HepG2 (cell line): ENCODE measurements around the gene ATP11A. TPM values are rescaled to one million over a fixed set of nuclear protein-coding genes. Genes with fewer than 3 reads are reported as not detected.
A peak's percentile ranks its signal among the peaks of the same experiment; 100 is the strongest.

ENCODE experiments used
- ATAC-seq: fragments of 200-7000 bp; cut with Tn5 transposase; 3 replicates; pipeline ENCODE4 v1.9.1; 2020; ENCODE audit warnings: mild to moderate bottlenecking, moderate library complexity
- BruUV-seq: library from RNA; stranded (reverse); fragments of 400-500 nt; replicated peaks from 2 replicates; lab custom pipeline; 2021; lab: Mats Ljungman, UMichigan
- CTCF ChIA-PET: fragments of 300-600 bp; formaldehyde crosslinking; extraction: SDS; loops from one replicate; lab custom pipeline; 2021; ENCODE audit warnings: low total read pairs, inconsistent platforms, low intra/inter-chr PET ratio; lab: Yijun Ruan, JAX
- POLR2A ChIA-PET: fragments of 350-600 bp; sonication (Branson Sonifier 250); formaldehyde crosslinking; loops from one replicate; lab custom pipeline; 2020; ENCODE audit warnings: antibody characterized with exemption, inconsistent platforms; lab: Yijun Ruan, JAX
- DNase-seq: peaks from one replicate; pipeline ENCODE4 v3.0.0-alpha.2; 2015; ENCODE audit warnings: low spot score
- FAIRE-seq: peaks from 3 replicates; lab custom pipeline; 2011; peaks lifted over from hg19 to GRCh38; lab: Jason Lieb, UNC
- H2AFZ ChIP-seq: one replicate; pipeline ENCODE4 v1.6.1; 2011; ENCODE audit warnings: low read length, inconsistent platforms
- H3K27ac ChIP-seq: fragments of 300-600 bp; 3 replicates; pipeline ENCODE4 v1.8.0; 2011; ENCODE audit warnings: mixed run types, mild to moderate bottlenecking, mixed read lengths, low read length, inconsistent platforms; ENCODE audit not compliant: insufficient read depth; ENCODE audit errors: extremely low read length
- H3K27me3 ChIP-seq, 2 experiments: fragments of 200-600 bp in 1 of 2; 2 replicates in 1 of 2; 3 replicates in 1 of 2; pipeline versions ENCODE4 v1.6.0 to v1.8.0; 2011; ENCODE audit warnings: low read length in 2 of 2, mild to moderate bottlenecking in 2 of 2, moderate library complexity in 2 of 2, inconsistent platforms in 1 of 2; ENCODE audit not compliant: insufficient read depth in 2 of 2, control insufficient read depth in 1 of 2
- H3K36me3 ChIP-seq, 2 experiments: fragments of 200-600 bp in 1 of 2; replicated peaks in 1 of 2; 2 replicates in 1 of 2; 3 replicates in 1 of 2; pipeline versions ENCODE4 v1.5.1 to v1.8.0; 2011; ENCODE audit warnings: low read length in 2 of 2, inconsistent platforms in 1 of 2; ENCODE audit not compliant: insufficient read depth in 2 of 2, control insufficient read depth in 1 of 2
- H3K4me1 ChIP-seq: 2 replicates; pipeline ENCODE4 v1.5.1; 2012; ENCODE audit warnings: low read length, inconsistent platforms; ENCODE audit not compliant: insufficient read depth
- H3K4me2 ChIP-seq: 2 replicates; pipeline ENCODE4 v1.6.0; 2011; ENCODE audit warnings: low read depth, low read length, inconsistent platforms
- H3K4me3 ChIP-seq, 3 experiments: fragments of 200-600 bp in 1 of 3; sonication (generic), shearing (Covaris generic) in 1 of 3; replicated peaks in 1 of 3; 2 replicates each; pipeline ENCODE4 v1.5.1; 2011 to 2016; ENCODE audit warnings: low read length in 3 of 3, inconsistent platforms in 2 of 3, low read depth in 2 of 3, mild to moderate bottlenecking in 2 of 3, control low read depth in 1 of 3, mixed read lengths in 1 of 3; ENCODE audit not compliant: insufficient read depth in 1 of 3
- H3K79me2 ChIP-seq: one replicate; pipeline ENCODE4 v1.6.1; 2011; ENCODE audit warnings: low read length, inconsistent platforms; ENCODE audit not compliant: insufficient read depth
- H3K9ac ChIP-seq: 2 replicates; pipeline ENCODE4 v1.6.0; 2011; ENCODE audit warnings: mild to moderate bottlenecking, low read depth, low read length, inconsistent platforms; ENCODE audit not compliant: insufficient read depth
- H3K9me3 ChIP-seq: 2 replicates; pipeline ENCODE4 v1.5.1; 2012; ENCODE audit warnings: mild to moderate bottlenecking, low read length
- H4K20me1 ChIP-seq: 2 replicates; pipeline ENCODE4 v1.6.0; 2011; ENCODE audit warnings: inconsistent platforms, mild to moderate bottlenecking, low read length, moderate library complexity; ENCODE audit not compliant: insufficient read depth
- CBX2 ChIP-seq, 2 experiments: fragments of 200-600 bp in 1 of 2; sonication (generic); formaldehyde crosslinking in 1 of 2; IDR thresholded peaks; 2 replicates each; pipeline versions ENCODE4 v1.7.0 to v1.8.1; 2018 to 2022; ENCODE audit warnings: low read depth in 2 of 2, low read length in 1 of 2, mild to moderate bottlenecking in 1 of 2, missing genetic modification reagents in 1 of 2
- CSRNP1 ChIP-seq: sonication (generic); formaldehyde crosslinking; IDR thresholded peaks from 2 replicates; pipeline ENCODE4 v1.8.1; 2023; ENCODE audit warnings: mild to moderate bottlenecking, missing genetic modification reagents
- FIP1L1 ChIP-seq: fragments of 200-400 bp; formaldehyde crosslinking; IDR thresholded peaks from 2 replicates; pipeline ENCODE4 v1.6.1; 2018; ENCODE audit warnings: low read depth, mild to moderate bottlenecking, low read length, moderate library complexity, borderline replicate concordance; ENCODE audit not compliant: insufficient read depth
- MXD1 ChIP-seq: sonication (generic); formaldehyde crosslinking; IDR thresholded peaks from 2 replicates; pipeline ENCODE4 v1.4.0; 2020; ENCODE audit warnings: mild to moderate bottlenecking, missing genetic modification reagents
- NR3C1 ChIP-seq: sonication (generic); formaldehyde crosslinking; IDR thresholded peaks from 2 replicates; pipeline ENCODE4 v1.4.0; 2020; ENCODE audit warnings: missing genetic modification reagents
- PHF5A ChIP-seq: IDR thresholded peaks from one replicate; pipeline ENCODE4 v1.6.1; 2018; ENCODE audit warnings: low read depth, missing genetic modification reagents; ENCODE audit not compliant: unreplicated experiment
- PTBP1 ChIP-seq: fragments of 200-400 bp; formaldehyde crosslinking; IDR thresholded peaks from 2 replicates; pipeline ENCODE4 v1.6.1; 2018; ENCODE audit warnings: low read length, low read depth; ENCODE audit not compliant: poor library complexity, severe bottlenecking
- TCF7 ChIP-seq: sonication (generic); IDR thresholded peaks from 2 replicates; pipeline ENCODE4 v1.6.1; 2016; ENCODE audit warnings: antibody characterized with exemption, low read depth
- TSC22D2 ChIP-seq: sonication (generic); formaldehyde crosslinking; IDR thresholded peaks from 2 replicates; pipeline ENCODE4 v1.5.1; 2020; ENCODE audit warnings: missing genetic modification reagents, mild to moderate bottlenecking, borderline replicate concordance
- ZEB1 ChIP-seq: IDR thresholded peaks from 2 replicates; pipeline ENCODE4 v1.6.1; 2012; ENCODE audit warnings: mild to moderate bottlenecking, low read depth, inconsistent platforms; ENCODE audit not compliant: insufficient replicate concordance
- ZFX ChIP-seq: sonication (generic); formaldehyde crosslinking; IDR thresholded peaks from 2 replicates; pipeline ENCODE4 v1.4.0; 2020; ENCODE audit warnings: mild to moderate bottlenecking, low read depth, missing genetic modification reagents, moderate library complexity
- ZNF280D ChIP-seq: sonication (generic); formaldehyde crosslinking; IDR thresholded peaks from 2 replicates; pipeline ENCODE4 v1.5.1; 2020; ENCODE audit warnings: mild to moderate bottlenecking, missing genetic modification reagents
- ZNF556 ChIP-seq: sonication (generic); formaldehyde crosslinking; IDR thresholded peaks from 2 replicates; pipeline ENCODE4 v1.4.0; 2020; ENCODE audit warnings: mild to moderate bottlenecking, missing genetic modification reagents, borderline replicate concordance
- ZNF749 ChIP-seq: sonication (generic); formaldehyde crosslinking; IDR thresholded peaks from 2 replicates; pipeline ENCODE4 v1.8.0; 2022; ENCODE audit warnings: mild to moderate bottlenecking, missing genetic modification reagents, moderate library complexity, borderline replicate concordance
- ZSCAN20 ChIP-seq: sonication (generic); formaldehyde crosslinking; IDR thresholded peaks from 2 replicates; pipeline ENCODE4 v1.4.0; 2020; ENCODE audit warnings: missing genetic modification reagents, mild to moderate bottlenecking, borderline replicate concordance
- WGBS: methylation state at CpG from one replicate; pipeline ENCODE4 v1.1.6; 2017; ENCODE audit warnings: low lambda C conversion rate; 5-methylcytosine and 5-hydroxymethylcytosine counted together
- in situ Hi-C: cut with HindIII; loops from 2 replicates; pipeline ENCODE4 v1.10.0; 2017; ENCODE audit warnings: low pct_unique_long_range_greater_than_20kb; ENCODE audit not compliant: extremely low pct_ligation_motif_present
- intact Hi-C: fragments of 100-400 bp; cut with micrococcal nuclease; formaldehyde crosslinking; loops from one replicate; pipeline ENCODE4 v1.10.0; 2022; ENCODE audit not compliant: unreplicated experiment
- polyA plus RNA-seq, 8 experiments: library from polyadenylated mRNA; depleted of rRNA in 3 of 8; stranded (reverse) in 7 of 8; unstranded in 1 of 8; fragments of >200 nt; fragmentation: Illumina TruSeq in 4 of 8; extraction: Trizol in 4 of 8; gene quantifications; 2 replicates each; pipeline versions ENCODE4 v1.2.1 to v1.2.3, GENCODE V29; 2011 to 2016; ENCODE audit warnings: low read depth in 4 of 8, missing spikeins in 1 of 8, mixed read lengths in 1 of 8; ENCODE audit not compliant: insufficient read depth in 1 of 8
- total RNA-seq, 5 experiments: library from RNA; depleted of rRNA; stranded (reverse); fragments of >200 nt; fragmentation: Illumina TruSeq; extraction: Trizol; gene quantifications; 2 replicates each; pipeline ENCODE4 v1.2.3, GENCODE V29; 2016; ENCODE audit warnings: low read depth in 1 of 5

ATP11A gene
- total and polyA plus RNA-seq, 2 of the 13 experiments (the other 11 are each of a cell fraction or from before 2014, with no cell fraction given), result 18.4 to 20.1 TPM

- TF ChIP-seq CBX2 (IDR thresholded peaks at IDR 0.05; ENCODE audit: low read depth, low read length) (no peak), CBX2 (CRISPR knock-in tag; IDR thresholded peaks at IDR 0.05; ENCODE audit: low read depth) (no peak), PHF5A (CRISPR knock-in tag) (no peak), ZFX (CRISPR knock-in tag) (no peak), FIP1L1 (no peak)
- TF ChIP-seq, all 625 proteins: peak for 0
These were observed 240.4 kb downstream of the ATP11A start (continued) for GRCh38 chr13:112930192-112930591.

GRCh38 chr13:112931028-112931934, 241.4 kb downstream of the ATP11A start:
- DNase-seq (peak; percentile 59), ATAC-seq (peak; percentile 85), FAIRE-seq (peak; percentile 92)
- ChIA-PET CTCF (no interaction called here), POLR2A (interaction anchor here (0.8 to 1.9 kb wide), 5 partner anchors 25 to 174 kb away, joined by 3 to 11 read pairs (median 3); partner anchors contain the start of genes F7 and MCF2L)
- Histone ChIP-seq H3K27me3 (no peaks in the 10 kb centered on the region), H3K4me1 (peaks cover 59% of the 10 kb centered on the region), H3K36me3 (no peaks in the 10 kb centered on the region; a peak in 1 of 5 replicates), H4K20me1 (no peaks in the 10 kb centered on the region; the same call in 1 of the 2 replicates), H3K27ac (peak overlapping the region; percentile 59), H2AFZ (peak overlapping the region; percentile 53), H3K79me2 (no peaks in the 10 kb centered on the region), H3K9ac (peak overlapping the region; percentile 36; the same call in 1 of the 2 replicates), H3K4me3 (peak overlapping the region; percentile 49 to 73 (median 53); a peak in 5 of 6 replicates), H3K9me3 (0 out of 2 replicates have a peak, but pooled peaks cover 4% of the 10 kb centered on the region), H3K4me2 (peak overlapping the region; percentile 92)
- 15% methylated on average over 28 of the region's 32 CpGs for WGBS
- intact Hi-C loops, result no loop called here
- no TSS peak for BruUV-seq
- in situ Hi-C loops, result no loop called here
- TF ChIP-seq MXD1 (CRISPR knock-in tag) (no peak), PTBP1 (no peak), ZNF280D (CRISPR knock-in tag) (peak; percentile 75; the same call in 1 of the 2 replicates), ZNF749 (CRISPR knock-in tag) (no peak), CSRNP1 (no peak), ZNF556 (0 out of 2 replicates have a peak, but pooled peaks have one; percentile 29), NR3C1 (no peak), ZSCAN20 (CRISPR knock-in tag) (no peak), ZEB1 (peak; percentile 86), TSC22D2 (no peak), TCF7 (no peak)
